Choroid plexus epithelial cell (primary cell): ENCODE results near the gene MS4A6E.
A peak's percentile ranks its signal among the peaks of the same experiment; 100 is the strongest.
"Not testable (repeated sequence)": the region's sequence is repeated elsewhere in the genome, so short reads cannot be mapped to it uniquely, and the experiment has no call there.

Experiments used
- DNase-seq: peaks from one replicate; pipeline ENCODE4 v3.0.0-alpha.2; 2010; ENCODE audit warnings: low read depth
- H3K4me3 ChIP-seq: 2 replicates; pipeline ENCODE4 v1.5.1; 2011; ENCODE audit warnings: low read depth, mild to moderate bottlenecking, control low read depth, low read length, moderate library complexity
- TF ChIP-seq, protein P1 (sequence below): conservative IDR thresholded peaks from 2 replicates; pipeline ENCODE4 v1.5.1; 2011; ENCODE audit warnings: low read depth, mild to moderate bottlenecking, control low read depth, inconsistent platforms, low read length, moderate library complexity

The MS4A6E gene

DNA sequence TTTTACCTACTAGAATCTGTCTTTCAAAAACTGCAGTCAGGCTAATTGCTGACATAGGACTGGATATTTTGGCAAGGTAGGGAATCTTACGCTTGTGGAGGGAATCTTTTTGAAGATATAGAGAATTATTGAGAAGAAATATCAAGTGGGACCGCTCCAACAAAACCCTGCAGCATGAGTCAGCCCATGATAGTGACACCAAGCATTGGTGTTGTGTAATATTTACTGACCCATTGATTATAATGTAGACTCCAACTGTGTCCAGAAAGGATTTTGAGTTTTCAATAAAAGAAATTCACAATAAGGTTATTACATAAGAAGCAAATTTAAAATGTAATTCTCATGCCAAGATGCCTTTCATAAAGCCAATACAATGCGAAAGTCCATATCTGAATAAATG, 25.9 kb upstream of the MS4A6E start:
- TF ChIP-seq, protein P1, sequence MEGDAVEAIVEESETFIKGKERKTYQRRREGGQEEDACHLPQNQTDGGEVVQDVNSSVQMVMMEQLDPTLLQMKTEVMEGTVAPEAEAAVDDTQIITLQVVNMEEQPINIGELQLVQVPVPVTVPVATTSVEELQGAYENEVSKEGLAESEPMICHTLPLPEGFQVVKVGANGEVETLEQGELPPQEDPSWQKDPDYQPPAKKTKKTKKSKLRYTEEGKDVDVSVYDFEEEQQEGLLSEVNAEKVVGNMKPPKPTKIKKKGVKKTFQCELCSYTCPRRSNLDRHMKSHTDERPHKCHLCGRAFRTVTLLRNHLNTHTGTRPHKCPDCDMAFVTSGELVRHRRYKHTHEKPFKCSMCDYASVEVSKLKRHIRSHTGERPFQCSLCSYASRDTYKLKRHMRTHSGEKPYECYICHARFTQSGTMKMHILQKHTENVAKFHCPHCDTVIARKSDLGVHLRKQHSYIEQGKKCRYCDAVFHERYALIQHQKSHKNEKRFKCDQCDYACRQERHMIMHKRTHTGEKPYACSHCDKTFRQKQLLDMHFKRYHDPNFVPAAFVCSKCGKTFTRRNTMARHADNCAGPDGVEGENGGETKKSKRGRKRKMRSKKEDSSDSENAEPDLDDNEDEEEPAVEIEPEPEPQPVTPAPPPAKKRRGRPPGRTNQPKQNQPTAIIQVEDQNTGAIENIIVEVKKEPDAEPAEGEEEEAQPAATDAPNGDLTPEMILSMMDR = no peak
- H3K4me3 ChIP-seq = no peak overlapping the region
- no peak for DNase-seq

DNA sequence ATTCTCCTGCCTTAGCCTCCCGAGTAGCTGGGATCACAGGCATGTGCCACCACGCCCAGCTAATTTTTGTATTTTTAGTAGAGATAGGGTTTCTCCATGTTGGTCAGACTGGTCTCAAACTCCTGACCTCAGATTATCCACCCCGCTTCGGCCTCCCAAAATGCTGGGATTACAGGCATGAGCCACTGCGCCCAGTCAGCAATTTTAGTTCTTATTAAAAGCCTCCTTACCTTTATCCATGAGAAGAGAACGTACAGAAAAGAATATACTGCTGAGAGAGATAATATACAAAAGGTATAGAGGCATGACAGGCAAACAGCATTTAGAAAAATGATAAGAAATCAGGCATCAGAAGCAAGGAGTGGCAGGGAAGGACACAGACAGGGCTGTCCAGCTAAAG, 25.2 kb upstream of the MS4A6E start:
- not testable (repeated sequence) for H3K4me3 ChIP-seq, DNase-seq

DNA sequence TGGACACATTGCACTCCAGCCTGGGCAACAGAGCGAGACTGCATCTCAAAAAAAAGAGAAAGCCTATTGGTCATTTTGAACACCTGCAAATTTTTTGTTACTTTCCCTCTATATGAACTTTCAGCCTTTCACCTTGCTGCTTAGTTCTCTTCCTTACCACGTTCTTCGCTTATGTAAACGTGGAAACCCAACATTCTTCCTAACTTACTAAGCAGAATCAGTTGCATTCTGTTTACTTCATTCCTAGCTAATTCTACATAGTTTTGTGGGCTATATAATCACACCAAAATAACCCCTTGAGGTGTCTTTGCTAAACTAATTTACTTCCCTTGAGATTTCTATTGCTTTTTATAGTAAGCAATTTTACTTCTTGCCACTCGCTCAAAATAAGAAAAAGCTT, 23.4 kb upstream of the MS4A6E start:
- TF ChIP-seq, protein P1 = no peak
- H3K4me3 ChIP-seq = no peak overlapping the region
- peak; percentile 7 for DNase-seq

DNA sequence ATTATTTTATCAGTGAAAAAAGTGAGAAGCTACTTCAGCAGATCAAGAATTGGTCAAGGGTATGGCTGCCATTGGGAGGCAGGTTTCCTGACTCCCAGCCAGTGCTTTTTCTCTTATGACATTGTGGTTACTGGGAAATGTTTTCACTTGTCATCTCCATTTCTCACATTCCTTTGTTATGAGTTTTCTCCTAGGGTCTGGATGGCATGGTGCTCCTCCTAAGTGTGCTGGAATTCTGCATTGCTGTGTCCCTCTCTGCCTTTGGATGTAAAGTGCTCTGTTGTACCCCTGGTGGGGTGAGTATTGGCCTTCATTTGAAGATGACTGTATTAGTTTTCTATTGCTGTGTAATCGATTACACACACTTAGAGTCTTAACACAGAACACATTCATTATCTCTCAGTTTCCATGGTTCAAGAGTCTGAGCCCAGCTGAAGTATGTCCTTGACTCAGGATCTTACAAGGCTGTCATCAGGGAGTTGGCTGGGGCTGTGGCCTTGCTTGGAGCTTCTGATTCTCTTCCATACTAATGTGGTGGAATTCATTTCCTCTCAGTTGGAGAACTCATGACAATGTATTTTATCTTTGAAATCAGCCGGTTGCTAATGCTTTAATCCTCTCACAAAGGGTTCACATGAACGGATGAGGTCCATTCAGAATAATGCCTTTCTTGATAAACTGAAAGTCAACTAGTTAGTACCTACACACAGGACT, 21.0 kb upstream of the MS4A6E start:
- TF ChIP-seq, protein P1 = no peak

DNA sequence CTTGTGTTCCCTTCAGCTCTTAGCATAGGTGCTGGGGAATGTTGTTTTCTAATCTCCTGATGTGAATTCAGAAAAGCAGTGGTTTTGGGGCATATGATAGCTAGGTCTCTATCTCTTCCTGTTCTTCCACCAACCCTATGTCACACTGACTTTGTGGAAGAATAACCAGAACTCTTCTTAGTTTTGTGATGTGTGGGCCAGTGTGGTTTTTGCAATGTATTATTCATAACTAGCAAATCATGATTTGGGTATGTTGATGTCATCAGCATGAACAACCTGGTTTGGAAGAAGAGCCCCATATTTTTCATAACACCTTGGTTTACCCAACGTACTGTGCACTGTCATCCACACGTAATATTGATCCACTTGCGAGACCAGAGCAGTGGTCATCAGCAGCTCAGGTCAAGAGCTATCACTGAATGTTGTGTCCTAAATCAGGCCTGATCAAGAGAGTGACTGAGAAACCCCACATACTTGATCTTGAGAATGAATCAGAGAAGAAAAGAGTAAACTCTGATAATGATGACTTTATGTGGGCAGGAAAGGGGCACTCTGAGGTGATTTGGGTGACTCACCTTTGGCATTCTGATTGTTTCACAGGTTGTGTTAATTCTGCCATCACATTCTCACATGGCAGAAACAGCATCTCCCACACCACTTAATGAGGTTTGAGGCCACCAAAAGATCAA, 19.4 kb upstream of the MS4A6E start:
- no peak overlapping the region for H3K4me3 ChIP-seq
- DNase-seq = no peak
- TF ChIP-seq, protein P1 = no peak

More for the DNA sequence above, 21.0 kb upstream of the MS4A6E start:
- DNase-seq = peak; percentile 14
- H3K4me3 ChIP-seq = no peak overlapping the region

DNA sequence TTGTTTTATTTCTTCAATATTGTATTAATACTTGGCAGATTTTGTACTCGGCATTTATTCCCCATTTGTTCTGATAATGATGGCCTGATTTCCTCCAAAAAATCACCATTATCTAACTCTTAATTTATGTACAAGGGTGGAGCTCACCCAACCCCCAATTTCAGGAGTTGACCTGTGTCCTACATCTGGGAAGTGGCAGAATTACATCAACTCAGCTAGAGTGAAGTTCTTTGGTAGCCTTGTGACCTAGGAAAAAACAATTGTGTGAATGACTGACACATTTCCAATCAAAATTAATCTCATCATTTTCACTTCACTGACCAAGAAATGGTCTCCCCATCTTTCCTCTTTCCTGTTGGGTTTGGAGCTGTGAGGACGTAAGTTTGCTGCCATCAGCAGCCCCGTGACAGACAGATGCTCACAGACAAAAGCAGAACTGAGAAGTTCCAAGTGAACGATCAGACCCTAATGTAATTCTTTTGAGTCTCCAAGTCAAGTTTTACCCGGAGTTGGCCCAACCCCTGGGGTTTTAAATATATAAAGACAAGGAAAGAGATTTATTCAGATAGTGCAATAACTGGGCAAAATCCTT, 16.6 kb upstream of the MS4A6E start:
- TF ChIP-seq, protein P1 = no peak
- DNase-seq = no peak
- no peak overlapping the region for H3K4me3 ChIP-seq

DNA sequence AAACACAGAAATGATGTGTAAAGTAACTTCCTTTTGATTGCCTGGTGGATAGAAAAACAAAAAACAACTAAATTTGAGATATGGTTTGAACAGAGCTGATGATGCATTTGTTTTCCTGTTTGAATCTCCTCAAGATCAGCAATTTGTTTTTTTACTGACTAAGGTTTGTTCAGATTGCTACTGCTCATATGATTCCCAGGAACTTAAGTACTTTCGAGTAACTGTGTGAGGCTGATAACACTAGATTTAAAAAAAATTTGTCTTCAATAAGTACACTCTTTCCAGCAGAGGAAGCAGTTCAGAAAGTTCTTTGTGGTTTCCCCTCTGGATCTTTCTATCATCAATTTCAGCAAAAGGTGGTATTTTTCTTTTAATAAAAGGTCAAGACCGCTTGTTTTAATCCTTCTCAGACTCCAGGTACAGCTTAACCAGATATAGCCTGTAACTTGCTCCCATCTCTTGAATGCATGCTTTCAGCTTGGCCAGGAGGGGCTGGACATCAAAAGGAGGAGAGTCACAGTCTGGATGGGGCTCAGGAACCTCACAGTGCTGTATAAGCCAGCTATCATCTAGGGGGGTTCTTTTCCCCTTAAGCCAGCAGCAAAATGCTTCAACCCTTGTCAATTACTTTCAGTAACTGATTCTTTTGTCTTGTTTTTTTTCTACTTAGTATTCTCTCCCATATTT, 12.3 kb upstream of the MS4A6E start:
- TF ChIP-seq, protein P1 = no peak
- H3K4me3 ChIP-seq = no peak overlapping the region
- no peak for DNase-seq
